ENCODE results near the gene RAB6B. TPM values are rescaled to one million over a fixed set of nuclear protein-coding genes. Genes with fewer than 3 reads are reported as not detected.

RAB6B gene
- total and polyA plus RNA-seq, 2 of the 8 experiments (the other 6 are each of a cell fraction or from before 2014, with no cell fraction given) = 7.9 to 15.6 TPM

DNA sequence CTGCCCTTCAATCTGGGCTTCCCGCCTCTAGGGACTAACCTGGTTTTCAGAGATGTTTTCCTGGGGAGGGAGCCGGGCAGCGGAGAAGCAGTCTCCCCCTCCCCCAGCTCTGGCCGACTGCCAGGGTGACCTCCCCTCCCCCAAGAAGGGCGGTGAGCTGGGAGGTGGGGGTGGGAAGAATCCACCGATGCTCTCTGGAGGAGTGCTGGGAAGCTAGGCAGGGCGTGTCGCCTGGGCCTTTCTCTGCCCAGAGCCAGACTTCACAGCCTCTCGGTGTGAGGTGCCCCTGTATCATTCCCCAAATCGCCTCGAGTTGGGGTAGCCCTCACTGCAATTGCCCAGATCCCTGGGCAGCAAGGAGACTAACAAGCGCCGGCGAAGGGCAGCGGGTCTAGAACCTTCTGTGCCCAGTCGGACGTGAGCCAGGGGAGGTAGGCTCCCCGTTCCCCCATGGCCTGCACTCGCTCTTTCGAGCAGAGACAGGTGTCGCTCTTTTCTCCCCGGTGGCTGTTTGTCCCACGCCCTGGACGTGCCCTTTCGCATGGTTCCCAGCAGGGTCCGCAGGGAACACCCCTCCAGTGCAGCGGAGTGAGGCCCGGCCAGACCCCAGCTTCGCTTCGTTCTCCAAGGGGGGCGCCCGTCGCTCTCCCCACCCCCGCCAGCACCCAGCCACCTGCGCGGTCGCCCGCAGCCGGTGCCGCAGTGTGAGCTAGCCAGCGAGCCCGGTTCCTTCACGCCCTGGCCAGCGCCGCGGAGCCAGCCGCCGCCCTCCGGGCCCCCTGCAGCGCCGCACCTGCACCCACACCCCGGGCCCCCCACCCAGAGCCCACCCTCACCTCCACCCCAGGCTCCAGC lies 1.1 kb downstream of the RAB6B start (continued):
- TF ChIP-seq, protein P1, sequence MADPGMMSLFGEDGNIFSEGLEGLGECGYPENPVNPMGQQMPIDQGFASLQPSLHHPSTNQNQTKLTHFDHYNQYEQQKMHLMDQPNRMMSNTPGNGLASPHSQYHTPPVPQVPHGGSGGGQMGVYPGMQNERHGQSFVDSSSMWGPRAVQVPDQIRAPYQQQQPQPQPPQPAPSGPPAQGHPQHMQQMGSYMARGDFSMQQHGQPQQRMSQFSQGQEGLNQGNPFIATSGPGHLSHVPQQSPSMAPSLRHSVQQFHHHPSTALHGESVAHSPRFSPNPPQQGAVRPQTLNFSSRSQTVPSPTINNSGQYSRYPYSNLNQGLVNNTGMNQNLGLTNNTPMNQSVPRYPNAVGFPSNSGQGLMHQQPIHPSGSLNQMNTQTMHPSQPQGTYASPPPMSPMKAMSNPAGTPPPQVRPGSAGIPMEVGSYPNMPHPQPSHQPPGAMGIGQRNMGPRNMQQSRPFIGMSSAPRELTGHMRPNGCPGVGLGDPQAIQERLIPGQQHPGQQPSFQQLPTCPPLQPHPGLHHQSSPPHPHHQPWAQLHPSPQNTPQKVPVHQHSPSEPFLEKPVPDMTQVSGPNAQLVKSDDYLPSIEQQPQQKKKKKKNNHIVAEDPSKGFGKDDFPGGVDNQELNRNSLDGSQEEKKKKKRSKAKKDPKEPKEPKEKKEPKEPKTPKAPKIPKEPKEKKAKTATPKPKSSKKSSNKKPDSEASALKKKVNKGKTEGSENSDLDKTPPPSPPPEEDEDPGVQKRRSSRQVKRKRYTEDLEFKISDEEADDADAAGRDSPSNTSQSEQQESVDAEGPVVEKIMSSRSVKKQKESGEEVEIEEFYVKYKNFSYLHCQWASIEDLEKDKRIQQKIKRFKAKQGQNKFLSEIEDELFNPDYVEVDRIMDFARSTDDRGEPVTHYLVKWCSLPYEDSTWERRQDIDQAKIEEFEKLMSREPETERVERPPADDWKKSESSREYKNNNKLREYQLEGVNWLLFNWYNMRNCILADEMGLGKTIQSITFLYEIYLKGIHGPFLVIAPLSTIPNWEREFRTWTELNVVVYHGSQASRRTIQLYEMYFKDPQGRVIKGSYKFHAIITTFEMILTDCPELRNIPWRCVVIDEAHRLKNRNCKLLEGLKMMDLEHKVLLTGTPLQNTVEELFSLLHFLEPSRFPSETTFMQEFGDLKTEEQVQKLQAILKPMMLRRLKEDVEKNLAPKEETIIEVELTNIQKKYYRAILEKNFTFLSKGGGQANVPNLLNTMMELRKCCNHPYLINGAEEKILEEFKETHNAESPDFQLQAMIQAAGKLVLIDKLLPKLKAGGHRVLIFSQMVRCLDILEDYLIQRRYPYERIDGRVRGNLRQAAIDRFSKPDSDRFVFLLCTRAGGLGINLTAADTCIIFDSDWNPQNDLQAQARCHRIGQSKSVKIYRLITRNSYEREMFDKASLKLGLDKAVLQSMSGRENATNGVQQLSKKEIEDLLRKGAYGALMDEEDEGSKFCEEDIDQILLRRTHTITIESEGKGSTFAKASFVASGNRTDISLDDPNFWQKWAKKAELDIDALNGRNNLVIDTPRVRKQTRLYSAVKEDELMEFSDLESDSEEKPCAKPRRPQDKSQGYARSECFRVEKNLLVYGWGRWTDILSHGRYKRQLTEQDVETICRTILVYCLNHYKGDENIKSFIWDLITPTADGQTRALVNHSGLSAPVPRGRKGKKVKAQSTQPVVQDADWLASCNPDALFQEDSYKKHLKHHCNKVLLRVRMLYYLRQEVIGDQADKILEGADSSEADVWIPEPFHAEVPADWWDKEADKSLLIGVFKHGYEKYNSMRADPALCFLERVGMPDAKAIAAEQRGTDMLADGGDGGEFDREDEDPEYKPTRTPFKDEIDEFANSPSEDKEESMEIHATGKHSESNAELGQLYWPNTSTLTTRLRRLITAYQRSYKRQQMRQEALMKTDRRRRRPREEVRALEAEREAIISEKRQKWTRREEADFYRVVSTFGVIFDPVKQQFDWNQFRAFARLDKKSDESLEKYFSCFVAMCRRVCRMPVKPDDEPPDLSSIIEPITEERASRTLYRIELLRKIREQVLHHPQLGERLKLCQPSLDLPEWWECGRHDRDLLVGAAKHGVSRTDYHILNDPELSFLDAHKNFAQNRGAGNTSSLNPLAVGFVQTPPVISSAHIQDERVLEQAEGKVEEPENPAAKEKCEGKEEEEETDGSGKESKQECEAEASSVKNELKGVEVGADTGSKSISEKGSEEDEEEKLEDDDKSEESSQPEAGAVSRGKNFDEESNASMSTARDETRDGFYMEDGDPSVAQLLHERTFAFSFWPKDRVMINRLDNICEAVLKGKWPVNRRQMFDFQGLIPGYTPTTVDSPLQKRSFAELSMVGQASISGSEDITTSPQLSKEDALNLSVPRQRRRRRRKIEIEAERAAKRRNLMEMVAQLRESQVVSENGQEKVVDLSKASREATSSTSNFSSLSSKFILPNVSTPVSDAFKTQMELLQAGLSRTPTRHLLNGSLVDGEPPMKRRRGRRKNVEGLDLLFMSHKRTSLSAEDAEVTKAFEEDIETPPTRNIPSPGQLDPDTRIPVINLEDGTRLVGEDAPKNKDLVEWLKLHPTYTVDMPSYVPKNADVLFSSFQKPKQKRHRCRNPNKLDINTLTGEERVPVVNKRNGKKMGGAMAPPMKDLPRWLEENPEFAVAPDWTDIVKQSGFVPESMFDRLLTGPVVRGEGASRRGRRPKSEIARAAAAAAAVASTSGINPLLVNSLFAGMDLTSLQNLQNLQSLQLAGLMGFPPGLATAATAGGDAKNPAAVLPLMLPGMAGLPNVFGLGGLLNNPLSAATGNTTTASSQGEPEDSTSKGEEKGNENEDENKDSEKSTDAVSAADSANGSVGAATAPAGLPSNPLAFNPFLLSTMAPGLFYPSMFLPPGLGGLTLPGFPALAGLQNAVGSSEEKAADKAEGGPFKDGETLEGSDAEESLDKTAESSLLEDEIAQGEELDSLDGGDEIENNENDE (IDR thresholded peaks at IDR 0.05; ENCODE audit: insufficient replicate concordance, low read length) = no peak
- peak; percentile 56; the same call in 1 of the 2 replicates for TF ChIP-seq SP1 (IDR thresholded peaks at IDR 0.05; ENCODE audit: low read depth, low read length)
- peak; percentile 78 for TF ChIP-seq CTBP2 (IDR thresholded peaks at IDR 0.05; ENCODE audit: borderline replicate concordance, insufficient read depth, insufficient read length, low read length)
- no peak for TF ChIP-seq RNF2 (IDR thresholded peaks at IDR 0.05; ENCODE audit: borderline replicate concordance, low read depth, low read length, missing control alignments, poor library complexity, severe bottlenecking)
- TF ChIP-seq PHF8 (conservative IDR thresholded peaks at IDR 0.05; ENCODE audit: low read depth, low read length) = 0 out of 2 replicates have a peak, but pooled peaks have one; percentile 29
- peak; percentile 98 for TF ChIP-seq KDM4A (IDR thresholded peaks at IDR 0.05; ENCODE audit: low read depth, low read length, severe bottlenecking)
- TF ChIP-seq, protein P2, sequence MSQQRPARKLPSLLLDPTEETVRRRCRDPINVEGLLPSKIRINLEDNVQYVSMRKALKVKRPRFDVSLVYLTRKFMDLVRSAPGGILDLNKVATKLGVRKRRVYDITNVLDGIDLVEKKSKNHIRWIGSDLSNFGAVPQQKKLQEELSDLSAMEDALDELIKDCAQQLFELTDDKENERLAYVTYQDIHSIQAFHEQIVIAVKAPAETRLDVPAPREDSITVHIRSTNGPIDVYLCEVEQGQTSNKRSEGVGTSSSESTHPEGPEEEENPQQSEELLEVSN (IDR thresholded peaks at IDR 0.05) = 0 out of 2 replicates have a peak, but pooled peaks have one; percentile 6
- no peak for TF ChIP-seq TAF1 (IDR thresholded peaks at IDR 0.05; ENCODE audit: low read depth, low read length)

Measured in H1 (cell line).